HPDE6-E6E7 (cell line): ENCODE results near the gene TFEB.

ENCODE experiments used
- DNase-seq: peaks from one replicate; pipeline ENCODE4 v3.0.0; 2011; ENCODE audit warnings: missing footprints; ENCODE audit errors: extremely low spot score

TFEB gene

DNA sequence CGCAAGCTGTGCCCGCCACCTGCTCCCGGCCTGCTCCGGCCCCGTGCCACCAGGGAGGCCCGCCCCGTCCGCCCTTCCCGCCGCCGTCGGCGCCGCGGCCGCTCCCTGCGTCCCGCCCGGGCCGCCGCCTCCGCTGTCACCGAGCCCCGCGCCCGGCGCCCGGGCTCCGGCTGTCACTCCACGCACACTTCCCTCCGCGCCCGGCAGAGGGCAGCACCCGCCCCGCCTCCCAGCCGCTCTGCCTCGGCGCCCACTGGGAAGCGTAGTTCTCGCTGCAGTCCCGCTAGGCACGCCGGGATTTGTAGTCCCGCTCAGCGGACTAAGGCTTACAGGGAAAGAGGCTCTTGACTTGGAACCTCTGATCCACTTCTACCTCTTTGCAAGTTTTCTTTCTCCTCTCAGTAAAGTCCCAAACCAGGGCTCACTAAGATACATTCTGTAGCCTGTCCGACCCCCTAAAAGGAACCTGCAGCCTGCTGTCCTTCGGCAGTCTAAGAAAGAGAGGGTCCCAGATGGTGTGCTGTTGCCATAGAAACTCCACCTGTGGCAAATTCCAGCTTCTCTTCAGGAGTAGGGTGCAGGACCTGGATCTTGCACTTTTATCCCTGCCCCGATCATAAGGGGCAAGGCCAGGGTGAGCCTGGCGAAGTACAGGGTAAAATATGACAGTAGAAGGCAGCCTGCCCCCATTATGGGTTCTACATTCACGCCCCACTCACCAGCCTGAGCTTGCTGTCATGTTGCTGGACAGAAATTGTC, at the start of gene TFEB:
Gene TFEB, minus strand, starts transcription at position 182 of the 759 bp plus-strand sequence. CDS start 44,395 bp downstream, outside the sequence.
- peak; percentile 92 for DNase-seq

DNA sequence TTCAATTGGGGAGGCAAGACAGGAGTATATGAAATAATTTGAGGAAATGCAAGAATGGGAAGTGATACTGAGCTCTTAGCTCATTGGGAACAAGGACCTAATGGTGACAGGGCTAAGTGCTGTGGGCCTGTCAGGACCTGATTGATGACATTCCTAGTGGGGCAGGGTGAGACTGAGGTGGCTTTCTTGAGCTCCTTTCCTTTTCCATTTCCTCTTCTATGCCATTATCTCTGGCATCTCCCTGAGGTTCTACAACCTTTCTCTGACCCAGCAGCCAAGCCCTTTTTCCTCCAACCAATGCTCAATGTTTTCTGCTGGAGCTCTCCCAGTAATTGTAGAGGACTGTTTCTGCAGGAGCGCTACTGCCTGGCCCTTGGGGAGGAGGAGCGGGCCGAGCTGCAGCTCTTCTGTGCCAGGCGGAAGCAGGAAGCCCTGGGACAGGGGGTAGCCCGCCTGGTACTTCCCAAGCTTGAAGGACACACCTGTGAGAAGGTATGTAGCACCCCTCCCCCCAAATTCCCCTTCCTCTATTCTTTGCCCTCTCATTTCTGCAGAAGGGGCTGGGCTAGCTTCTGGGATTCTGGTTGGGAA, 49.3 kb upstream of the TFEB start:
- no peak for DNase-seq

DNA sequence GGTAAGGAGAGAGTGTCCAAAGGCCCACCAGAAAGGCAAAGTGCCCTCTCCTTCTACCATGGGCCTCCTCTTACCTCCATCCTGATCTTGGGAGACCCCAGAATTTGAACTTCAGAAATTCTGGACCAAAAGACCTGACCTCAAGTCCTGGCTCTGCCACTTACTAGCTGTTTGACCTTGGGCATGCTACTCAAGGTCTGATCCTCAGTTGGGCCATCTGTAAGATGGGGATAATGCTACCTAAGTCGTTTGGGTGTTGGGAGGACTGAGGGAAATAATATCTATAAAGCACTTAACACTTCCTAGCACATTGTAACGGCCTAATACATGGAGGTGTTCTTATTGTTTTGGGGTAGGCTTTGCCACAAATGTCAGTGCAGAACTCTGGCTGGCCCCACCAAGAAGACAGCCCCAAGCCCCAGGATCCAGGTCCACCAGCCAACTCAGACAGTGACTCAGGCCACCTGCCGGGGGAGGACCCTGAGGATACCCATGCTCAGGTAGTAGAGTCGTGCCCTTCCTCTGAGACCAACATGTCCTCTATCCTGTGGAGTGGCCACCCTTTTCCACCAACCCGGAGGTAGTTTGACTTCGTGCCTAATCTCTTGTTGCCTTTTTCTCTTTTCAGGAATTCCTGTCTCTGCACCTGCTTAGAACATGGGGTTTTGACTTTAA, 47.8 kb upstream of the TFEB start:
- DNase-seq: no peak

DNA sequence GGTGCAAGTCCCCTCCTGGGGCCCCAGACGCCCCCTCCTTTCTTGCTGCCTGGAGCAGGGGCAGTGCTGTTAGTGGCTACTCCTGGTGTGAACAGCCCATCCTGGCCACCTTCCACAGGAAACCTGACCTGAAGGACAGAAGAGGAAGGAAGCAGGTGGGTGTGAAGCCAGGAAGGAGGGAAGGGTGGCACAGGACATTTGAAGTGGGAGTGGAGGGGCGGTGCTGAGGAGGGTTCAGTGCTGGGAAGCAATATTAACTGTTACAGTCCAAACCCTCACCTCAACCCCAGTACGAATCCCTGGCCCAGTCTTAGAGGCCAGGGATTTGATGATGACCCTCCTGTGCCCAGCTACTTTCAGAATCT, 45.9 kb upstream of the TFEB start:
- DNase-seq: no peak

DNA sequence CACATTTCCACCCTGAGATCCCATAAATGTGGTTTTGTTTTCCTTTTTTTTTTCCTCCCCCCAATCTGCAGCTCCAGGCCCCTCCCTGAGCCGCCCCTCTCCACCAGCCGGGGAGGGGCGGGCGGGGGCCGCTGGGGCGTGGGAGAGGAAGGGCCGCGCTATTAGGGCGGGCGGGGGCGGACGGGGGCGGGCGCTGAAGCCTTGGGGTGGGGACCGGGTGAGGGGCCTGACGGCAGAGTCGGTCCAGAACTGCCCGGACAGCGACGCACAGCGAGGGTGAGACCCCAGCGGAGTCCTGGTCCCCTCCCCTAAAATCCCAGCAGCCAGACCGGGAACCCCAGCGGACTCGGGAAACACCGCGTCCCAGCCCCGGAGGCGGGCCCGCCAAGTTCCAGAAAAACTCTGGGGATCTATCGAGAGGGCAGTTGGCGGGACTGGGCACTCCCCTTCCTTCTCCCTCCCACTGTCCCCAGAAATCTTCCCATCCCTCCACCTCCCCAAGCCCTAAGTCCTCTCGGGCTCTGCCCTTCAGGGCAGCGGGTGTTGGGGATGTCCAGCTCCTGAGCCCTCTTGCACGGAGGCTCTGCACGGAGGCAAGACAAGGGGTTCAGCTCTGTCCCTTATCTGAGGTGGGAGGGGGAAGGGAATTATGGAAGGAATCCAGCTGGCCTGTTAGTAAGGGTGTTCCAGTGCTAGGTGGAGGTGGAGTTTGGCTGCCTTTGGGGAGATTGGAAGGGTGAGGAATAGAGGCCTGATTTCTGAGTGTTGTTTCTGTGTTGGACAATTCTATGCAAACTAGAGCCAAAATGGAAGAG, 45.4 kb upstream of the TFEB start, which contains the start of gene PRICKLE4:
Gene PRICKLE4, plus strand, starts transcription at position 232 of the 815 bp plus-strand sequence. CDS start 2,692 bp downstream, outside the sequence.
- DNase-seq: peak; percentile 58

DNA sequence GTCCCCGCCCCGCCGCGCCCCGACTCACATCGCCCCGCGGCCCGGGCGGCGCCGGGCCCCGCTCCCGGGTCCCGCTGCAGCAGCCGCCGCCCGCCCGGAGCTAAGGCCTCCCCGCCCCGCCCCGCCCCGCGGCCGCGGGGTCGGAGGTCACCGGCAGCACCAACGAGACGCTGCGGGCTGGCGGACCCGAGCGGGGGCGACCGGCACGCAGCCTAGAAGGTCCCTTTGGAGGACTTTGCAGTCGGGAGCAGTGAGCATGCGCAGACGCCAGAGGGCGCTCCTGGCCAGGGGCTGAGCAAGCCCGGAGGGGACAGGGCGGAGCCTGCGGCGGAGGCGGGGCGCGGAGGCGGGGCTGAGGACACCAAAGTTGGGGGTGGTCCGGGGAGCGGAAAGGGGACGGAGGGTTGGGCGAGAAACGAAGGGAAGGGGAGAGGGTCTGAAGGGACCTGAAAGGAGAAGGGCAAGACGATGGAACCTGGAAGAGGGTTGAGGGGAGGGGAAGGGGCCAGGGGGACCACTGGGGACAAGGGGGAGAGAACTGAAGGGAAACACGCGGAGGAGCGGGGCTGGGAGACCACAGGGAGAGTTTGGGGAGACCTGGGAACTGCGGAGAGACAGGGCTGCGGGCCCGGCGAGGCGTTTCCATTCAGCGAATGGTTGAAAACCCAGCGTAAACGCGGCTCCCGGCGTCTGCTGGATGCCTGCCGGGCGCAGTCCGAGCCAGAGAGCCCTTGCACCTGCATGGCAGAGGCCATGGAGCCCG, 44.6 kb upstream of the TFEB start, which contains the start of gene FRS3:
Gene FRS3, minus strand, starts transcription at position 113 of the 763 bp plus-strand sequence. CDS start 2,913 bp downstream, outside the sequence.
- DNase-seq: peak; percentile 73

DNA sequence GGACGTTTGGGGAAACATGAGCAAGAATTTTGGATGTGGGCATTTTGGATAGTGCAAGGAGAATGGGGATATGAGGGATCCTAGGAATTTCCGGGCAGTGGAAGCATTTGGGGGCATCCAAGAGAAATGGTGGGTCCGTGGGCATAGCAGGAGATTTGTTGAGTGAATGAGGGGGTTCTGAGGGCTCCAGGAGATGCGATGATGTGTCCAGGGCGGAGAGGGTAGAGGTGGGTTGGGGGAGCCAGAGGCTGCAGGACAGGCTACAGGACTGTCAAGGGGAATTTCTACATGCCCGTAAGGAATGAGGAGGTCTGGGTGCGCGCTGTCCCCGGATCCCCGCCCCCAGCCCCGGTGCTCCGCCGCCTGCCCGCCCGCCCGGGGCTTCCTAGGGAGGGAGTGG, 43.9 kb upstream of the TFEB start:
- no peak for DNase-seq

DNA sequence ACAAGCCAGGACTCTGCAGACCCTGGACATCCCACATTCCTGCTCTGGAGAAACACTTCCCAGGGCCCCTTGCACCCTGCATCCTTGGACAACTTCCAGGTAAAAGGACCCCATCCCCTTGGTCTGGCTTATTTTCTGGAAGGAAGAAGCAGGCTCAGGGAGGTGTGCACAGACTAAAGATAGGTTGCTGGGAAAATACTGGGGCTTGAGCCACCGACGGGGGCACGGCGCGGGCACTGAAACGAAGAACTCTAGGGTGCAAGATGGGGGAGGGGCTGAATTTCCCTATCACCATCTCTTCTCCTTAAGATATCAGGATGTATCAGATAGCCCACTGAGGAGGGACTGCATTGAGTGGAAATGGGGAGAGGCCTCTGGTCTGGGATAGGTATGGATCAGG, 43.5 kb upstream of the TFEB start:
- DNase-seq: no peak

DNA sequence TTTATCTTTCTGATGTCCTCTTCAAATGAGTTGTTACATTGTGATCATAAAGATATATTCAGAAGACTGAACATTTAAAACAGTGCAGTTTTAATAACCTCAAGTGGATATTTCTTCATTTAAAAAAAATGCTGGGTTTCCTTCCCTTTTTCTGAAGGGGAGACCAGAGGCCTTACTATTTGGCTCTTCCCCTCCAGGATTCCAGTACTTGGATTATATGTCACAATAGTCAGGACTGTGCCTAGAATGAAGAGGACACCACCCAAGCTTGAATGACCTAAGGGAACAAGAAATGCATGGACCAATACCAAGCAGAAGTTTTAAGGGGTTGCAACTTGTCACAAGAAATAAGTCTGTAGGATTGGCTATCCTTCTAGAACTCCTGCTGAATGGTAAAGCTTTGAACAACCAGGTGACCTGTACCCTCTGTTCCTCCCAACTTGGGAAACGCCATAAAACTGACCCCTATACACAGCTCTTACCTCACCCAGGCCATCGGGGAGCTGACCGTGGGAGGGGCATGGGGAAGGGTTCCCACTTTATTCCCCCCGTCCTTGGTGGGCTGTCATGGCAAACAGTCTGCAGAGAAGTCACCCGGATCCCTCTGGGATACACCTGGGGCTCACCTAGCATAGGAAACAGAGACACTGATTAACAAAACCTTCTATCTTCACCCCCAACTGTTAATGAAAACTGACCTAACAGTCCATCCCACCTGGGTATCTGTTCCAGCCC, 42.3 kb upstream of the TFEB start:
- DNase-seq: no peak

DNA sequence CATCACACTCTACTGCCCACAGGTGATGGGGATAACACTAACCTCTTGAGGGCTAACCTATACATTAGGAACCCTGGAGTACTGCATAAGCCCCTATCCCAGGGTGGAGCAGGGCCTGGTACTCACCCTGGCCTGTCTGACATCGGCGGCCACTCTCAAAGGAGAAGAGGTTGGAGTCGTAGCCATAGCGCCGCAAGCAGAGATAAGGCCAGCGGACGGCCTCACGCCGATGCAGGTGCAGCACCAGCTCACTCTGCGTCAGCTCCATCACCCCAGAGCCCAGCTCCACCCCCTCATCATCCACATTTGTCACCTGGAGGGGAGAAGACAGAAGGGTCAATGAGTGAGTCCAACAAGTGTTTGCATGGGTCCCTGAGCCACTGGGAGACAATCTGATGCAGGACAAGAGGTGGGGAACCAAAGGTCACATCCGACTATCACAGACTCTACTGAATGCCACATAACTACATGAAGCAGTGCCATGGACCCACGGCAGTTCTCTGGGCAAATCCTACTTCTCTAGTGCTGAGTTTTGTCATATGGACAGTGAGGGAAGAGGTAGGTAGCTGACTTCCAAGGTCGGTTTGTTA, 40.0 kb upstream of the TFEB start:
- no peak for DNase-seq

DNA sequence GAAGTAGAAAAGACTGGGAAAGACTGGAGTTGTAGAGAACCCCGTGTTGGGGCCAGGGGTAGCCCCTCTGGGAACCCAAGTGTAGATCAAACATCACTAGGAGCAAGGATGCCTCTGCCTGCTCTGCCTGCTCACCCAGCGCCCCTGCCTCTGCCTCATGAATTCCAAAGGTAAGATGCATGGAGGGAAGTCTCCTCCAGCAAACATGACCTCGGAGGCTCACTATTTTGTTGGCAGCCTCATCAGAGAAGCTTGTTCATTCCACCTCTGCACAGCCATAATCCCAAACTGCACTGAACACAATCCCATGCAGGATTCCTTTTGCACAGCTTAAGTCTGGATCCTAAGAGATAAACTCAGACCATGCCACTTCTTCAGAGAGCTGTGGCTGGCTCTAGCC, 39.4 kb upstream of the TFEB start:
- no peak for DNase-seq

DNA sequence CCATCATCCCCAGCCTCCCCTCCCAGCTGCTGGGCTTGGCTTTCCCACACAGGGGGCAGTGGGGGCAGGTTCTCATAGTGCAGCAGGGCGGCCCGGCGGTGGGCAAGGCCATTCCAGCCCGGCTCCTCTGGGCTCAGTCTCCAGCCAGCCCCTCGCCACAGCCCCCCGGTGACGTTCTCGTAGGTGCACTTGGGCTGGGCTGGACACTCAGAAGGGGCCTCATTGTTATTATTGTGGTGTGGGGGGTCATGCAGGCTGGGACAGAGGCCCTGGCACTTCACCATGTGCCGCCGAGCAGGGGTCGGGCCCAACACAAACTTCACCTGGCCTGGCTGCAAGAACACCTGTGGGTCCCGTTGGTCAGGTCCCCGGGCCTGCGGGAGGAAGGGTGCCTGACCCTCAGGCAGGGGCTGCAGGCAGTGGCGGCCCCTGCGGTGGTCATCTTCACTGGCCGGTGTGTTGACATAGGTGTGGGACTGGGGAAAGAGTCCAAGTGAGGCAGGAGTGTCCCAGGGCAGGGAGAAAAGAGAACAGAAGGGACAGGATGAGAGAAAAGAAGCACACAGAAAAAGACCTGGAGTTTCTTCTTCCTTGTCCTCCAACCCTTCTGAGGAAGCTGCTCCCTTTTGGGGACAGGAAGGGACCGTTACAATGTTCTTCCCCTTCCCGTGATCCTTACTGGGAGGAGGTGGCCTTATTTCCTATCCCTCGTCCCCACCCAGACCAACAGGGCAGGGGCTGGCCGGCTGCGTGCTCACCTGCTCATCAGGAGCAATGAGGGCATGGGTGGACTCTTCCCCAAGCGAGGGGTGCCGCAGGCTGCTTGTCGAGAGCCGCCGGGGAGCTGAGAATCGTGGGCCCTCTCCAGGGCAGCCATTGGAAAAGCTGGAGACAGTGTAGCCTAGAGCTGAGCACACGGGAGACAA, 35.9 kb upstream of the TFEB start:
- no peak for DNase-seq

DNA sequence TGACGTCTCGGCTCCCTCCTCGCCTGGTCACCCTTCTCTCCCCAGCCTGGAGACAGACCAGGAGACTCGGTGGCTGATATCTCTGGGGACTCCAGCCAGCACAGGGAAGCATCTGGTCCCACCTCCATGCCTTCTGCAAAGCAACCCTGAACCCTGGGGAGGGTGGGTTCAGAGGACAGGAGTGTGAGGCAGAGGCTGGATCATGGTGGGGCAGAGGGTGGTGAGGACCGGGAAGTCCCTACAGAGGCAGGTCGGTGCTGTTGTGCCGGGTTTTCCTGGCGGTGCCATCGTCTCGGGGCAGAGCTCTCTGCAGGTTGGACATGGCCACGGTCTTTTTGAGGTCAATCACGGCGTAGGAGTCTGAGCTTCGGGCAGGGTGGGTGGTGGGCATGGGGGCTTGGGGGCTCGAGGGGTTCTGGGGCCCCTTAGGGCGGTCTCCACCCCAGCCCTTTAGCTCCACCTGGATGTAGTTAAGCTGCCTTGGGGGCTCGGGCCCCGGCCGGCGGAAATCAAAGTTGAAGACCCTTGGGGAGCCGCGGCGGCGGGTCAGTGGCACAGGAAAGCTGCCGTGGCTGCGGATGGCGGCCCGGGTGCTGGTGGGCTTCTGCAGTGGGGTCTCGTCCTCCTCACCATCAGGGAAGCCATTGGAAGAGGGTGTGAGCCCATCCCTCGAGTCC, 35.1 kb upstream of the TFEB start:
- no peak for DNase-seq

DNA sequence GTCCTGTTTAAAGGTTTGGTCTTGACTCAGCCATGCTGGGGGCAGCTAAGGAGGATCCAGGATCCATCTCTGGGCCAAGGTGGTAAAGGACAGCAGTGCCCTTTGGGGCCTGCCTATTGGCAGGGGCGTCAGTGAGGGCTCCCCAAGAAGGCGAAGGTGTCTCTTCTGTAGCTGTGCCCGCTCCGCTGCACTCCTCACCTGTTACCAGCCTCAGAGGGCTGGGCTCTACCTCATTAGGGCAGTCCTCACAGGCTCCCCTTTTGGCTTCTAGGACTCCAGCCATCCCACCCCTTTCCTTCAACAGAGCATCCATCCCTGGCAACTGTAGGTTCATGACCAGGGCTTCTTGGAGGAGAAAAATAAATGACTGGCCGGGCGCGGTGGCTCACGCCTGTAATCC, 34.0 kb upstream of the TFEB start:
- DNase-seq: no peak

DNA sequence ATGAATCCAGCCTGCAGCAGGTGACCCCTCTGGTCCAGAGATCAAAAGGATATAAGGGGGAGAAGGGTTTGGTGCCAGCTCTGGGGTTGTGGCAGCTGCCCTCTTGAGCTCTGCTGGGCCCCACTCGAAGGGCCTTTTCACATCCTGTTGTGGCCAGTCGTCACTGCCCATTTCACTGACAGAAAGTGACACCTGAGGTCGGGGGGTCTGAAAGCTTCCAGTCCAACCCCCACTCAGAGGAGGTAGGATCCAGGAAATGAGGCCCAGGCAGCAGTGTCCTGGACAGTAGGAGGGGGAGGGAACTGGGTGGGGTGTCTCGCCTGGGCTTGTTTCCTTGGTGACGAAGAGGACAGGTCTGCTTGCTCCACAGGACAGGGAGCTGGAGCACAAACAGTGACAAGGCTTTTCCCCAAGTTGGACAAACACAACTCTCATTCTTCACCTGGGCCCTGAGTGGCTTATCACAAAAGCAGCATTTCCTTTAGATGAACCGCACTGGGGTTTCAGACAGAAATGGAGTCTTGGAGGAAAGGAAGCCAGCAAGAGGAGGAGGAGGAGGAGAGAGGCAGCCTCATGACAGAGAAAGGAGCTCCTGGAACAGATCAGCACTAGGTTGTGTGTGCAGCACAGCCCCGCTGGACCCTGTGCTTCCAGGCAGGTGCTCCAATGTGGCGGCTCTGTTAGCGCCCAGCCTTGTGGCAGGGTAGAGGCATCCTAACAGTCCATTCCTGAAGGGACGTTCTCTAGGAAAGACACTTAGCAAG, 33.3 kb upstream of the TFEB start:
- DNase-seq: no peak

DNA sequence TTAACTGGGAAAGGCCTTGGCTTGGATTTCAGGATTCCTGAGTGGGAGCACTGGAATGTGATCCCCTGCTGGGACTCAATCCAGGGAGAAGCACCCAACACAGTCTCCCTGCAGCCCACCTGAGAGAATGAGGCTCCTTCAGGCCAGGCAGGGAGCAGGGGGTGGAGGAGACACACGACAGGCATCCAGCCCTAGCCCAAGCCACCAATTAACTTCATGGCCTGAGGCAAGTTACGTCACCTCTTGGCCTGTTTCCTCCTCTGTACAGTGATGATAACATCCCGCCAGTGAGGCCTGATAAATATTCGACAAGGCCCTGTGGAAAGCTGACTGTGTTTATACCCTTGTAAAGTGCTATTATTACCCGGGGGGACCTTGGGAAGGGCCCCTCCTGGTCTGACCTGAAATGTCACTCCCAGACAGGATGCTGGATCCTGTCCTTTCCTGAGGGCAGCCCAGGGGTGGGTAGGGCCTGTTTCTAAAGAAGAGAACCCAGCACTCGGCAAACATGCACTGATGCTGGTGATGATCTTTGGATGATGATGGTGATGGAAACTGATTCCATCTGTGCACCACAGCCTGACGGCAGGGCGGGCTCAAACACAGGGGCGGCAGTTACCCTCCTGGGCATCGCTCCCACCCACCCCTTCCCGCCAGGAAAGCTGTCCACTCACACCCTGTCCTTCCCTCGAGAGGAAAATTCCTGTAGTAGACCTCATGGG, 31.9 kb upstream of the TFEB start:
- peak; percentile 85 for DNase-seq
